Kidney epithelial cell (primary cell): ENCODE data around the gene MLN. TPM values are rescaled to one million over a fixed set of nuclear protein-coding genes. Genes with fewer than 3 reads are reported as not detected.

Experiments used
- DNase-seq: peaks from one replicate; pipeline ENCODE4 v3.0.0-alpha.2; 2010; ENCODE audit warnings: low read depth
- H3K27me3 ChIP-seq: 2 replicates; pipeline ENCODE4 v1.6.0; 2011; ENCODE audit warnings: low read length; ENCODE audit not compliant: control insufficient read depth, insufficient read depth
- H3K36me3 ChIP-seq: 2 replicates; pipeline ENCODE4 v1.5.1; 2011; ENCODE audit warnings: low read length; ENCODE audit not compliant: control insufficient read depth, insufficient read depth
- H3K4me3 ChIP-seq: 2 replicates; pipeline ENCODE4 v1.5.1; 2011; ENCODE audit warnings: low read depth, mild to moderate bottlenecking, control low read depth, low read length
- total RNA-seq: library from RNA; depleted of rRNA; stranded (reverse); fragments of >200 nt; gene quantifications from 2 replicates; pipeline ENCODE4 v1.2.3, GENCODE V29; 2015
- TF ChIP-seq, protein P1 (sequence below): IDR thresholded peaks from 2 replicates; pipeline ENCODE4 v1.5.1; 2011; ENCODE audit warnings: mild to moderate bottlenecking, moderate library complexity, low read length, control low read depth, inconsistent platforms; ENCODE audit not compliant: insufficient read depth, poor library complexity, severe bottlenecking

The MLN gene
- total RNA-seq, 1 donor from 2014 or later = not detected

GRCh38 chr6:33807606-33808005 lies 3.8 kb upstream of the MLN start:
- Histone ChIP-seq H3K27me3 (peaks cover 29% of the 10 kb centered on the region), H3K36me3 (no peaks in the 10 kb centered on the region), H3K4me3 (no peak overlapping the region)
- TF ChIP-seq, protein P1, sequence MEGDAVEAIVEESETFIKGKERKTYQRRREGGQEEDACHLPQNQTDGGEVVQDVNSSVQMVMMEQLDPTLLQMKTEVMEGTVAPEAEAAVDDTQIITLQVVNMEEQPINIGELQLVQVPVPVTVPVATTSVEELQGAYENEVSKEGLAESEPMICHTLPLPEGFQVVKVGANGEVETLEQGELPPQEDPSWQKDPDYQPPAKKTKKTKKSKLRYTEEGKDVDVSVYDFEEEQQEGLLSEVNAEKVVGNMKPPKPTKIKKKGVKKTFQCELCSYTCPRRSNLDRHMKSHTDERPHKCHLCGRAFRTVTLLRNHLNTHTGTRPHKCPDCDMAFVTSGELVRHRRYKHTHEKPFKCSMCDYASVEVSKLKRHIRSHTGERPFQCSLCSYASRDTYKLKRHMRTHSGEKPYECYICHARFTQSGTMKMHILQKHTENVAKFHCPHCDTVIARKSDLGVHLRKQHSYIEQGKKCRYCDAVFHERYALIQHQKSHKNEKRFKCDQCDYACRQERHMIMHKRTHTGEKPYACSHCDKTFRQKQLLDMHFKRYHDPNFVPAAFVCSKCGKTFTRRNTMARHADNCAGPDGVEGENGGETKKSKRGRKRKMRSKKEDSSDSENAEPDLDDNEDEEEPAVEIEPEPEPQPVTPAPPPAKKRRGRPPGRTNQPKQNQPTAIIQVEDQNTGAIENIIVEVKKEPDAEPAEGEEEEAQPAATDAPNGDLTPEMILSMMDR = no peak
- DNase-seq = no peak

GRCh38 chr6:33806841-33807240 lies 3.0 kb upstream of the MLN start:
- H3K27me3 ChIP-seq = peaks cover 32% of the 10 kb centered on the region
- TF ChIP-seq, protein P1 = no peak
- no peak for DNase-seq
- no peak overlapping the region for H3K4me3 ChIP-seq
- no peaks in the 10 kb centered on the region for H3K36me3 ChIP-seq

DNA sequence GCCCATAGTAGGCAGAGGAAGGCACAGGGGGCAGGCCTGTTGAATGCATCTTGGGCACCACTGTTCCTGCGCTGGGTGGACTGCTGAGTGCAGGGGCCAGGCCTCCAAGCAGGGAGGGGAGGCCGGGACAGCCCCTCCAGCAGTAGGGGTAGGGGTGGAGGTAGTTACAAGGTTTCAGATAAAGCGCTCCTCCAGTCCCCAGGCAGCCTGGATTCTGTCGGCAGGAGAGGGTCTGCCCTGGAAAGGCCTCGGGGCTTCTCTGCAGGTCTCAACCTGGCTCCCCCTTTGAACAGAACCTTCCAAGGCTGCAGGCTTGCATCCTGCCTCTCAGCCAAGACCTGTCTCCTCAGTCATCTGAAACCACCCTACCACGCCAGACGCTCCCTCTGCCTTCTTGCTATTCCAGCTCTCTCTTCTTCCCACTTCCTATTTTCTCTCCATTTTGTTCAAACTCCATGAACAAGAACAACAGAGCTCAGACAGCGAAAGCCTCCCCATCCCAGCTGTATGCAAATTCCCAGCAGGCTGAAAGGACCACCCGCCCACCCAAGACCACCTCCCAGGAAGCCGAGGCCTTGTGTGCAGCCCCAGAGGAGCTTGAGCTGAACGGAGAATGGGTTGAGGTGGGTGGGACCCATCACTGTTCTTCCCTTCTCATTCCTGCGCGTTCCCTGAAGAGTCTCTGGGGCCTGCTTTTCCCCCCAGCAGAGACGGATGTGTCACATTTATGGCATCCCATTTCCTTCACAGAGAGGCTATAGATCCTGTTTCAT lies 1.4 kb downstream of the MLN start:
- TF ChIP-seq, protein P1 = no peak
- H3K36me3 ChIP-seq = no peaks in the 10 kb centered on the region

DNA sequence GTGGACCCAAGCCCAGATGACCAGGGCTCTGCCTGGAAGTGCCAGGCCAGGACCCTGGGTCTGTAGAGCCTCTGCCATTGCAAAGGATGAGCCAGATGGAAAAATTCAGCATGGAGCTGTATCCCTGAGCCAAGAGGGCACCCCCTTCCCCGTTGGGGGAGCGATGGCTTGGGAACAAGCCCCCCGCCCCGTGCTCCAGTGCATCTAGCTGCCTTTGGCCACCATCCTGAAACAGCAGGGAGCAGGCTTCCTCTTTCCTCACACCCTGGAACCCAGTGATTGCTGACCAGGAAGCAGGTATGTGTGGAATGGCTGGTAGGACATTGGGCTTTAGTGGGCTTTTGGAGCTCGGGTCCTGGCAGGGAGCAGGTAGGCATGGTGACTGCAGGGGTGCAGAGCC lies 2.2 kb downstream of the MLN start:
- H3K4me3 ChIP-seq = no peak overlapping the region
- no peaks in the 10 kb centered on the region for H3K36me3 ChIP-seq
- no peak for DNase-seq
- H3K27me3 ChIP-seq = peaks cover 20% of the 10 kb centered on the region
- TF ChIP-seq, protein P1 = no peak

More for the DNA sequence above, 1.4 kb downstream of the MLN start:
- no peak for DNase-seq
- Histone ChIP-seq H3K4me3 (no peak overlapping the region), H3K27me3 (peaks cover 27% of the 10 kb centered on the region)

GRCh38 chr6:33800248-33800969 lies 3.4 kb downstream of the MLN start:
- Histone ChIP-seq H3K4me3 (no peak overlapping the region), H3K27me3 (peaks cover 21% of the 10 kb centered on the region), H3K36me3 (no peaks in the 10 kb centered on the region)
- no peak for DNase-seq
- TF ChIP-seq, protein P1 = no peak
